Chondrocyte (in vitro differentiated cells): ENCODE results near the gene USH2A. TPM values are rescaled to one million over a fixed set of nuclear protein-coding genes. Genes with fewer than 3 reads are reported as not detected.

Experiments
- DNase-seq: peaks from one replicate; pipeline ENCODE4 v3.0.0; 2021; ENCODE audit warnings: mixed read lengths, low spot score
- H3K27ac Mint-ChIP-seq: one replicate; pipeline ENCODE4 v1.8.0; 2021; ENCODE audit warnings: mild to moderate bottlenecking, moderate library complexity, mixed read lengths; ENCODE audit not compliant: unreplicated experiment
- H3K27me3 Mint-ChIP-seq: 2 replicates; pipeline ENCODE4 v1.8.0; 2021; ENCODE audit warnings: low read depth, mixed read lengths
- H3K36me3 Mint-ChIP-seq: 2 replicates; pipeline ENCODE4 v1.8.0; 2021; ENCODE audit warnings: low read depth, mixed read lengths
- H3K4me1 Mint-ChIP-seq: 2 replicates; pipeline ENCODE4 v1.8.0; 2021; ENCODE audit warnings: low read depth, mild to moderate bottlenecking, mixed read lengths
- H3K4me3 Mint-ChIP-seq: one replicate; pipeline ENCODE4 v1.8.0; 2021; ENCODE audit warnings: mild to moderate bottlenecking, moderate library complexity, mixed read lengths; ENCODE audit not compliant: unreplicated experiment
- H3K9me3 Mint-ChIP-seq: 2 replicates; pipeline ENCODE4 v1.8.0; 2021; ENCODE audit warnings: low read depth, mixed read lengths
- total RNA-seq: library from RNA; stranded (reverse); gene quantifications from 3 replicates; pipeline ENCODE4 v1.2.1, GENCODE V29; 2021
- TF ChIP-seq, protein P1 (sequence below): fragments of 200-600 bp; sonication (generic); IDR thresholded peaks from 2 replicates; pipeline ENCODE4 v1.5.0; 2021; ENCODE audit warnings: antibody characterized with exemption, mild to moderate bottlenecking, moderate library complexity

The USH2A gene
- total RNA-seq, 1 donor from 2014 or later, result not detected

DNA sequence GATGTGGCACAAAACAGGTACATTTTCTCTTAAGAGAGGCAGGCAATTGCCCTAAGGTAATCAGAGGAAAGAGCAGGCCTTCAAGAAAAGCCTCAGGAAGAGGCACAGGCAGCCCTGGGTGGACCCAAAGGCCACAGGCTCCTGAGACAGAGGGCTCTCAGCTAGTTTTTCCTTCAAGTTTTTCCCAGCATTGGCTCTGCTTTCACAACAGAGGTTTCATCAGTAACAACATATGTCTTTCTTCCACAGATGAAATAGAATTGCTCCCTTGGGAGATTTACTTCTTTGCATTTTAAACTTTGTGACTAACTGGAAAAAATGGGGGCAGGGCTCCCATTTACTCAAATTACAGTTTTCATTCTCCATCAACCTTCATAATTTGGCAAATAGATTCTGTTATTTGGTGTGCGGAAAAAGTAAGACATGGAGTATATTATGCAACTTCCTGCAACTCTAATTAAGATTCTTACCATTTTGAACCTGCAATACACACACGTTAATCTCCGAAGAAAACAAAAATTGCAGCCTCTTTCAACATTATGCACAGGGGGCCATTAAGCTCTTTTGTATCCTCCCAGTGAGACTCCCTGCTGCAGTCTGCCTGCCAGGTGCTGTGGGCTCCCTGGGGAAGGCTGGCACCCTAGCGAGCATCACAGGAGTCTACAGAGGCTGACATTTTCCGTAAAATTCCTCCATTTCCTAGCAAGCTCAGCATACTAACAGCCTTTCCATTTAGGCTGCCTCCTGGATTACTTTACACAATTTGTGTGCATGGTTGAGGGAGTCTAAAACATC lies 282.3 kb downstream of the USH2A start:
- H3K4me1 Mint-ChIP-seq, result no peaks in the 10 kb centered on the region
- TF ChIP-seq, protein P1, sequence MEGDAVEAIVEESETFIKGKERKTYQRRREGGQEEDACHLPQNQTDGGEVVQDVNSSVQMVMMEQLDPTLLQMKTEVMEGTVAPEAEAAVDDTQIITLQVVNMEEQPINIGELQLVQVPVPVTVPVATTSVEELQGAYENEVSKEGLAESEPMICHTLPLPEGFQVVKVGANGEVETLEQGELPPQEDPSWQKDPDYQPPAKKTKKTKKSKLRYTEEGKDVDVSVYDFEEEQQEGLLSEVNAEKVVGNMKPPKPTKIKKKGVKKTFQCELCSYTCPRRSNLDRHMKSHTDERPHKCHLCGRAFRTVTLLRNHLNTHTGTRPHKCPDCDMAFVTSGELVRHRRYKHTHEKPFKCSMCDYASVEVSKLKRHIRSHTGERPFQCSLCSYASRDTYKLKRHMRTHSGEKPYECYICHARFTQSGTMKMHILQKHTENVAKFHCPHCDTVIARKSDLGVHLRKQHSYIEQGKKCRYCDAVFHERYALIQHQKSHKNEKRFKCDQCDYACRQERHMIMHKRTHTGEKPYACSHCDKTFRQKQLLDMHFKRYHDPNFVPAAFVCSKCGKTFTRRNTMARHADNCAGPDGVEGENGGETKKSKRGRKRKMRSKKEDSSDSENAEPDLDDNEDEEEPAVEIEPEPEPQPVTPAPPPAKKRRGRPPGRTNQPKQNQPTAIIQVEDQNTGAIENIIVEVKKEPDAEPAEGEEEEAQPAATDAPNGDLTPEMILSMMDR, result no peak
- H3K4me3 Mint-ChIP-seq, result no peak overlapping the region
- H3K36me3 Mint-ChIP-seq, result no peaks in the 10 kb centered on the region
- no peak for DNase-seq
- H3K9me3 Mint-ChIP-seq, result no peaks in the 10 kb centered on the region
- H3K27ac Mint-ChIP-seq, result no peak overlapping the region
- peaks cover 4% of the 10 kb centered on the region for H3K27me3 Mint-ChIP-seq

GRCh38 chr1:216124192-216124781 lies 299.0 kb downstream of the USH2A start:
- H3K4me1 Mint-ChIP-seq, result no peaks in the 10 kb centered on the region
- no peaks in the 10 kb centered on the region for H3K9me3 Mint-ChIP-seq
- no peaks in the 10 kb centered on the region for H3K36me3 Mint-ChIP-seq
- no peak for DNase-seq
- peaks cover 9% of the 10 kb centered on the region for H3K27me3 Mint-ChIP-seq
- no peak overlapping the region for H3K4me3 Mint-ChIP-seq
- TF ChIP-seq, protein P1, result no peak
- no peak overlapping the region for H3K27ac Mint-ChIP-seq

- H3K36me3 Mint-ChIP-seq, result no peaks in the 10 kb centered on the region
- no peaks in the 10 kb centered on the region for H3K9me3 Mint-ChIP-seq
- no peak for DNase-seq
- no peaks in the 10 kb centered on the region for H3K4me1 Mint-ChIP-seq
- H3K4me3 Mint-ChIP-seq, result no peak overlapping the region
- TF ChIP-seq, protein P1, result no peak
- H3K27ac Mint-ChIP-seq, result no peak overlapping the region
- peaks cover 11% of the 10 kb centered on the region for H3K27me3 Mint-ChIP-seq
Observed at GRCh38 chr1:216123446-216124191, 299.6 kb downstream of the USH2A start.

DNA sequence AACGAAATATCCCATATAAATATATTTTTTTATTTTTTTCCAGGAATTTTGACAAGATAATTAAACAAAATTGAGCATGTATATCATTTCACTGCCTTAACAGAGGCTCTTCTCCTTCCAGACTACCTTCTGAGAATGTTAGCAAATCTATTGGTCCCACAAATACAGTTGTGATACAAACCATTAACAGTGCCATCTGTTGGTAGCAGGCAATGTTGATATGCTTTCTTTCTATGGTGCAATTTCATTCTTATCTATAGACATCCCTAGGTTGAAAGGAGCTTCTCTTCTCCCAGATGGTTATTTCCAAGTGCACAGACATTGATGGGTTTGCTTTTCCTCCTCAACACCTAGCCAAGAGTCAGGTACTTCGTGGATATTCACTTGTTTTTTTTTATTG lies 303.6 kb downstream of the USH2A start:
- H3K4me3 Mint-ChIP-seq, result no peak overlapping the region
- H3K36me3 Mint-ChIP-seq, result no peaks in the 10 kb centered on the region

GRCh38 chr1:216114180-216114579 lies 309.1 kb downstream of the USH2A start:
- no peaks in the 10 kb centered on the region for H3K9me3 Mint-ChIP-seq
- H3K36me3 Mint-ChIP-seq, result no peaks in the 10 kb centered on the region
- no peak for DNase-seq
- no peak overlapping the region for H3K4me3 Mint-ChIP-seq
- H3K4me1 Mint-ChIP-seq, result no peaks in the 10 kb centered on the region
- H3K27me3 Mint-ChIP-seq, result peaks cover 25% of the 10 kb centered on the region
- TF ChIP-seq, protein P1, result no peak
- no peak overlapping the region for H3K27ac Mint-ChIP-seq

More for the DNA sequence above, 303.6 kb downstream of the USH2A start:
- H3K27ac Mint-ChIP-seq, result no peak overlapping the region
- H3K27me3 Mint-ChIP-seq, result peaks cover 19% of the 10 kb centered on the region
- DNase-seq, result no peak
- TF ChIP-seq, protein P1, result peak; percentile 82
- H3K9me3 Mint-ChIP-seq, result no peaks in the 10 kb centered on the region
- no peaks in the 10 kb centered on the region for H3K4me1 Mint-ChIP-seq
